Parathyroid adenoma (tissue), 2 donors: ENCODE results near the gene ZNF532.

Experiments used
- H2AFZ ChIP-seq: fragments of 300-600 bp; sonication (generic); one replicate; pipeline ENCODE4 v1.7.0; 2017; ENCODE audit warnings: antibody characterized with exemption, mild to moderate bottlenecking
- H3K27ac ChIP-seq: fragments of 300-600 bp; sonication (generic); one replicate; pipeline ENCODE4 v1.7.0; 2017
- H3K27me3 ChIP-seq: fragments of 300-600 bp; sonication (generic); one replicate; pipeline ENCODE4 v1.7.0; 2017; ENCODE audit warnings: low read length; ENCODE audit not compliant: control insufficient read depth, insufficient read depth
- H3K36me3 ChIP-seq: fragments of 300-600 bp; sonication (generic); one replicate; pipeline ENCODE4 v1.7.0; 2017; ENCODE audit warnings: low read length; ENCODE audit not compliant: control insufficient read depth, insufficient read depth
- H3K4me1 ChIP-seq: fragments of 300-600 bp; sonication (generic); one replicate; pipeline ENCODE4 v1.7.0; 2017; ENCODE audit warnings: control low read depth
- H3K4me2 ChIP-seq: fragments of 300-600 bp; sonication (generic); one replicate; pipeline ENCODE4 v1.7.0; 2017; ENCODE audit warnings: low read length
- H3K4me3 ChIP-seq: fragments of 300-600 bp; sonication (generic); one replicate; pipeline ENCODE4 v1.7.0; 2017; ENCODE audit warnings: low read depth, low read length
- H3K79me2 ChIP-seq: fragments of 300-600 bp; sonication (generic); one replicate; pipeline ENCODE4 v1.7.0; 2017; ENCODE audit warnings: control low read depth
- H3K9ac ChIP-seq: fragments of 300-600 bp; sonication (generic); one replicate; pipeline ENCODE4 v1.7.0; 2017; ENCODE audit warnings: mild to moderate bottlenecking
- H3K9me3 ChIP-seq: fragments of 300-600 bp; sonication (generic); one replicate; pipeline ENCODE4 v1.7.0; 2017; ENCODE audit warnings: low read length; ENCODE audit not compliant: control insufficient read depth
- TF ChIP-seq, protein P1 (sequence below): fragments of 300-600 bp; sonication (generic); IDR thresholded peaks from one replicate; pipeline ENCODE4 v1.7.0; 2017; ENCODE audit warnings: antibody characterized with exemption, mild to moderate bottlenecking
- donor health status: primary hyperparathyroidism.

ZNF532 gene

GRCh38 chr18:58937071-58937886 lies 72.6 kb downstream of the ZNF532 start:
- no peaks in the 10 kb centered on the region for H3K79me2 ChIP-seq
- no peak overlapping the region for H2AFZ ChIP-seq
- no peaks in the 10 kb centered on the region for H3K27me3 ChIP-seq

GRCh38 chr18:58937887-58938267 lies 73.2 kb downstream of the ZNF532 start:
- H3K27me3 ChIP-seq: no peaks in the 10 kb centered on the region

More at GRCh38 chr18:58937071-58937886, 72.6 kb downstream of the ZNF532 start:
- H3K4me2 ChIP-seq: no peak overlapping the region
- H3K27ac ChIP-seq: no peak overlapping the region
- H3K9me3 ChIP-seq: no peaks in the 10 kb centered on the region
- H3K36me3 ChIP-seq: no peaks in the 10 kb centered on the region
- TF ChIP-seq, protein P1, sequence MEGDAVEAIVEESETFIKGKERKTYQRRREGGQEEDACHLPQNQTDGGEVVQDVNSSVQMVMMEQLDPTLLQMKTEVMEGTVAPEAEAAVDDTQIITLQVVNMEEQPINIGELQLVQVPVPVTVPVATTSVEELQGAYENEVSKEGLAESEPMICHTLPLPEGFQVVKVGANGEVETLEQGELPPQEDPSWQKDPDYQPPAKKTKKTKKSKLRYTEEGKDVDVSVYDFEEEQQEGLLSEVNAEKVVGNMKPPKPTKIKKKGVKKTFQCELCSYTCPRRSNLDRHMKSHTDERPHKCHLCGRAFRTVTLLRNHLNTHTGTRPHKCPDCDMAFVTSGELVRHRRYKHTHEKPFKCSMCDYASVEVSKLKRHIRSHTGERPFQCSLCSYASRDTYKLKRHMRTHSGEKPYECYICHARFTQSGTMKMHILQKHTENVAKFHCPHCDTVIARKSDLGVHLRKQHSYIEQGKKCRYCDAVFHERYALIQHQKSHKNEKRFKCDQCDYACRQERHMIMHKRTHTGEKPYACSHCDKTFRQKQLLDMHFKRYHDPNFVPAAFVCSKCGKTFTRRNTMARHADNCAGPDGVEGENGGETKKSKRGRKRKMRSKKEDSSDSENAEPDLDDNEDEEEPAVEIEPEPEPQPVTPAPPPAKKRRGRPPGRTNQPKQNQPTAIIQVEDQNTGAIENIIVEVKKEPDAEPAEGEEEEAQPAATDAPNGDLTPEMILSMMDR: no peak
- no peaks in the 10 kb centered on the region for H3K4me1 ChIP-seq
- H3K4me3 ChIP-seq: no peak overlapping the region
- H3K9ac ChIP-seq: no peak overlapping the region

GRCh38 chr18:58941426-58942099 lies 76.9 kb downstream of the ZNF532 start:
- Histone ChIP-seq H3K27ac (no peak overlapping the region), H3K4me1 (no peaks in the 10 kb centered on the region), H3K79me2 (no peaks in the 10 kb centered on the region), H3K4me2 (no peak overlapping the region), H3K9me3 (no peaks in the 10 kb centered on the region), H2AFZ (no peak overlapping the region), H3K4me3 (no peak overlapping the region), H3K27me3 (no peaks in the 10 kb centered on the region), H3K36me3 (no peaks in the 10 kb centered on the region), H3K9ac (no peak overlapping the region)
- TF ChIP-seq, protein P1: no peak

More at GRCh38 chr18:58937887-58938267, 73.2 kb downstream of the ZNF532 start:
- Histone ChIP-seq H3K27ac (no peak overlapping the region), H3K4me3 (no peak overlapping the region), H3K79me2 (no peaks in the 10 kb centered on the region), H3K4me1 (no peaks in the 10 kb centered on the region), H2AFZ (no peak overlapping the region), H3K4me2 (no peak overlapping the region), H3K9me3 (no peaks in the 10 kb centered on the region), H3K9ac (no peak overlapping the region), H3K36me3 (no peaks in the 10 kb centered on the region)
- TF ChIP-seq, protein P1: no peak

DNA sequence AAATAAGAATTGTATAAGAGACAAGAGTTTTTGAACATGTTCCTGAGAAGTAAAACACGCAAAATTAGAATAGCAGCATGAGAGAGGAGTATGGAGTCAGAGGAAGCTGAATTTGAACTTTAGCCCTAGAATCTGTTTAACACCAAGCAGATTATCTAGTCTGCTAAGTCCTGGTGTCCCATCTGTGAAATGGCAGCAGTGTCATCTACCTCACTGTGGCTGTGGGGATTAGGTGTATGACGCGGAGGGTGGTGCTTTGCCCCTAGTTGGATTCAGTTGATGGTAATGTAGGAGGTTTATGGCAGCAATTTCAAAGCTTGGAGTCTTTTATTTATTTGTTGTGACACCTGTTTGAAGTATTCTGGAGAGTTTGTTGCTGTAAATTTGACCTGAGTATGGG lies 79.2 kb downstream of the ZNF532 start:
- Histone ChIP-seq H3K27ac (no peak overlapping the region), H3K9me3 (no peaks in the 10 kb centered on the region), H3K27me3 (no peaks in the 10 kb centered on the region), H3K4me2 (no peak overlapping the region), H3K4me3 (no peak overlapping the region), H3K79me2 (no peaks in the 10 kb centered on the region), H3K4me1 (no peaks in the 10 kb centered on the region), H3K9ac (no peak overlapping the region), H2AFZ (no peak overlapping the region), H3K36me3 (no peaks in the 10 kb centered on the region)
- TF ChIP-seq, protein P1: no peak
